GM23338 (cell line): ENCODE measurements around the gene CAD.

Experiments used
- CREB1 ChIP-seq: fragments of 250-450 bp; sonication (Bioruptor Pico); IDR thresholded peaks from 2 replicates; pipeline ENCODE4 v1.5.0; 2020; ENCODE audit warnings: low read depth, mild to moderate bottlenecking, moderate library complexity
- EZH2 ChIP-seq: fragments of 200-600 bp; sonication (generic); IDR thresholded peaks from one replicate; pipeline ENCODE4 v1.8.0; 2017; ENCODE audit warnings: antibody characterized with exemption, mild to moderate bottlenecking, low read depth; ENCODE audit not compliant: unreplicated experiment
- EZH2phosphoT487 ChIP-seq: fragments of 200-600 bp; sonication (generic); IDR thresholded peaks from one replicate; pipeline ENCODE4 v1.8.1; 2018; ENCODE audit warnings: antibody characterized with exemption; ENCODE audit not compliant: unreplicated experiment
- POLR2AphosphoS5 ChIP-seq: IDR thresholded peaks from 2 replicates; pipeline ENCODE4 v1.6.1; 2016; ENCODE audit warnings: antibody characterized with exemption, low read depth
- ZNF331 ChIP-seq: fragments of 250-450 bp; sonication (Bioruptor Pico); IDR thresholded peaks from 2 replicates; pipeline ENCODE4 v1.5.0; 2020; ENCODE audit warnings: low read depth, mild to moderate bottlenecking, moderate library complexity
- TF ChIP-seq, protein P1 (sequence below), 2 experiments: fragments of 200-600 bp in 1 of 2; sonication (generic) in 1 of 2; conservative IDR thresholded peaks; 2 replicates each; pipeline versions ENCODE4 v1.5.1 to v1.6.1; 2016 to 2017; ENCODE audit warnings: antibody characterized with exemption in 2 of 2, low read depth in 2 of 2, mild to moderate bottlenecking in 2 of 2, moderate library complexity in 1 of 2

DNA sequence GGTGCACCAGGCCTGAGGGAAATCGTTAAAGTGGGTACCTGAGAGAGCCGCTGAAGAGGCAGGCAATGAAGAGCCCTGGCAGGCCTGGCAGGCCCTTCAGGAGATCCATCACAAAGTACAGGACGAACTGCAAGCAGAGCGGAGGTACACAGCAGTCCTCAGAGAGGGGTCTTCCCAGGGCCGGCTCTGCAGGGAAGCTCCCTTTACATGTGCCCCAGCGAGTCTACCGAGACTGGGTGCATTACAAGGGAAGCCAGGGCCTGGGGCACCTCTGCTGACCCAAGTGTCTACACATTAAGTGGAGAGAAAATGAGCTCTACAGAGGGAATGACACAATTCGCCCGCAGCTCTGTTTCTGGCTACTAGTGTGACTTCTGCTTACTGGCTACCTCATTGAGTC is 13.4 kb upstream of the CAD start:
- TF ChIP-seq, protein P1, sequence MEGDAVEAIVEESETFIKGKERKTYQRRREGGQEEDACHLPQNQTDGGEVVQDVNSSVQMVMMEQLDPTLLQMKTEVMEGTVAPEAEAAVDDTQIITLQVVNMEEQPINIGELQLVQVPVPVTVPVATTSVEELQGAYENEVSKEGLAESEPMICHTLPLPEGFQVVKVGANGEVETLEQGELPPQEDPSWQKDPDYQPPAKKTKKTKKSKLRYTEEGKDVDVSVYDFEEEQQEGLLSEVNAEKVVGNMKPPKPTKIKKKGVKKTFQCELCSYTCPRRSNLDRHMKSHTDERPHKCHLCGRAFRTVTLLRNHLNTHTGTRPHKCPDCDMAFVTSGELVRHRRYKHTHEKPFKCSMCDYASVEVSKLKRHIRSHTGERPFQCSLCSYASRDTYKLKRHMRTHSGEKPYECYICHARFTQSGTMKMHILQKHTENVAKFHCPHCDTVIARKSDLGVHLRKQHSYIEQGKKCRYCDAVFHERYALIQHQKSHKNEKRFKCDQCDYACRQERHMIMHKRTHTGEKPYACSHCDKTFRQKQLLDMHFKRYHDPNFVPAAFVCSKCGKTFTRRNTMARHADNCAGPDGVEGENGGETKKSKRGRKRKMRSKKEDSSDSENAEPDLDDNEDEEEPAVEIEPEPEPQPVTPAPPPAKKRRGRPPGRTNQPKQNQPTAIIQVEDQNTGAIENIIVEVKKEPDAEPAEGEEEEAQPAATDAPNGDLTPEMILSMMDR (conservative IDR thresholded peaks at IDR 0.05; ENCODE audit: low read depth in 2 of 2), result no peak
- TF ChIP-seq EZH2, result no peak
- no peak for TF ChIP-seq EZH2phosphoT487
- no peak for TF ChIP-seq ZNF331 (CRISPR knock-in tag)
- no peak for TF ChIP-seq POLR2AphosphoS5
- TF ChIP-seq CREB1 (CRISPR knock-in tag), result no peak
